Fibroblast of lung (primary cell): ENCODE data around the gene SLC51B. TPM values are rescaled to one million over a fixed set of nuclear protein-coding genes. Genes with fewer than 3 reads are reported as not detected.

ENCODE experiments used
- DNase-seq, 2 donors: peaks; one replicate each; pipeline versions ENCODE4 v3.0.0 to v3.0.0-alpha.2; 2010; ENCODE audit warnings: low read depth in 2 of 2
- H2AFZ ChIP-seq: 2 replicates; pipeline ENCODE4 v1.5.1; 2012; ENCODE audit warnings: low read length, control low read depth, inconsistent platforms
- H3K27ac ChIP-seq: 2 replicates; pipeline ENCODE4 v1.5.1; 2011; ENCODE audit warnings: low read length, control low read depth; ENCODE audit not compliant: insufficient read depth
- H3K27me3 ChIP-seq: 2 replicates; pipeline ENCODE4 v1.5.1; 2011; ENCODE audit warnings: mild to moderate bottlenecking, low read length; ENCODE audit not compliant: control insufficient read depth, insufficient read depth
- H3K36me3 ChIP-seq: 2 replicates; pipeline ENCODE4 v1.5.1; 2011; ENCODE audit warnings: low read length; ENCODE audit not compliant: control insufficient read depth, insufficient read depth
- H3K4me1 ChIP-seq: 2 replicates; pipeline ENCODE4 v1.5.1; 2011; ENCODE audit warnings: low read length; ENCODE audit not compliant: control insufficient read depth, insufficient read depth; ENCODE audit errors: extremely low read depth
- H3K4me2 ChIP-seq: 2 replicates; pipeline ENCODE4 v1.5.1; 2011; ENCODE audit warnings: low read length, control low read depth; ENCODE audit not compliant: insufficient read depth; ENCODE audit errors: extremely low read depth
- H3K4me3 ChIP-seq, 4 experiments: fragments of 200-600 bp in 1 of 4; sonication (generic) in 1 of 4; replicated peaks in 1 of 4; 2 replicates each; pipeline ENCODE4 v1.5.1; 2011 to 2016; ENCODE audit warnings: low read length in 4 of 4, low read depth in 3 of 4, mild to moderate bottlenecking in 3 of 4, control low read depth in 2 of 4, inconsistent platforms in 1 of 4, mixed read lengths in 1 of 4; ENCODE audit not compliant: insufficient read depth in 1 of 4; ENCODE audit errors: control extremely low read depth in 1 of 4
- H3K79me2 ChIP-seq: 2 replicates; pipeline ENCODE4 v1.5.1; 2012; ENCODE audit warnings: mild to moderate bottlenecking, low read length, inconsistent platforms; ENCODE audit not compliant: control insufficient read depth, insufficient read depth
- H3K9ac ChIP-seq: 2 replicates; pipeline ENCODE4 v1.5.1; 2011; ENCODE audit warnings: mild to moderate bottlenecking, low read length, control low read depth; ENCODE audit not compliant: insufficient read depth
- H3K9me3 ChIP-seq: 2 replicates; pipeline ENCODE4 v1.5.1; 2012; ENCODE audit warnings: low read depth, low read length; ENCODE audit not compliant: control insufficient read depth, insufficient read depth
- H4K20me1 ChIP-seq: 2 replicates; pipeline ENCODE4 v1.5.1; 2011; ENCODE audit warnings: low read length; ENCODE audit not compliant: control insufficient read depth, insufficient read depth; ENCODE audit errors: extremely low read depth
- CTCF ChIP-seq, 2 donors: IDR thresholded peaks in 1 of 2; conservative IDR thresholded peaks in 1 of 2; 1 replicate in 1 of 2; 2 replicates in 1 of 2; pipeline ENCODE4 v1.5.1; 2011 to 2012; ENCODE audit warnings: low read length in 2 of 2, control low read depth in 1 of 2, inconsistent platforms in 1 of 2, low read depth in 1 of 2, mild to moderate bottlenecking in 1 of 2
- EZH2 ChIP-seq: IDR thresholded peaks from 2 replicates; pipeline ENCODE4 v1.5.1; 2012; ENCODE audit warnings: low read length, control low read depth, mild to moderate bottlenecking; ENCODE audit errors: missing control alignments
- polyA plus RNA-seq, 2 donors: library from polyadenylated mRNA; depleted of rRNA in 1 of 2; stranded (reverse) in 1 of 2; unstranded in 1 of 2; fragments of >200 nt; gene quantifications; 2 replicates each; pipeline ENCODE4 v1.2.1, GENCODE V29; 2011 to 2012; ENCODE audit warnings: missing spikeins in 1 of 2
- total RNA-seq: library from RNA; depleted of rRNA; stranded (reverse); fragments of >200 nt; gene quantifications from 2 replicates; pipeline ENCODE4 v1.2.1, GENCODE V29; 2014

Gene SLC51B
- total and polyA plus RNA-seq, 2 donors (not counting 1 experiment from before 2014, with no cell fraction given), result 0.66 to 0.98 TPM

GRCh38 chr15:65081270-65081669, 36.1 kb downstream of the SLC51B start:
- H4K20me1 ChIP-seq, result no peaks in the 10 kb centered on the region

GRCh38 chr15:65081758-65082157, 36.6 kb downstream of the SLC51B start:
- Histone ChIP-seq H3K36me3 (no peaks in the 10 kb centered on the region), H3K79me2 (no peaks in the 10 kb centered on the region), H3K9me3 (no peaks in the 10 kb centered on the region), H2AFZ (no peak overlapping the region), H3K9ac (no peak overlapping the region), H3K4me3 (no peak overlapping the region), H3K27ac (no peak overlapping the region), H4K20me1 (no peaks in the 10 kb centered on the region), H3K4me1 (peaks cover 12% of the 10 kb centered on the region), H3K27me3 (peaks cover 2% of the 10 kb centered on the region), H3K4me2 (no peak overlapping the region)
- TF ChIP-seq EZH2, result no peak
- no peak for TF ChIP-seq CTCF (conservative IDR thresholded peaks at IDR 0.05 in 1 of 2, IDR thresholded peaks at IDR 0.05 in 1 of 2; ENCODE audit: low read depth in 1 of 2, low read length in 2 of 2)
- DNase-seq, result no peak

More at GRCh38 chr15:65081270-65081669, 36.1 kb downstream of the SLC51B start:
- H3K4me2 ChIP-seq, result no peak overlapping the region
- TF ChIP-seq EZH2 (no peak), CTCF (conservative IDR thresholded peaks at IDR 0.05 in 1 of 2, IDR thresholded peaks at IDR 0.05 in 1 of 2; ENCODE audit: low read depth in 1 of 2, low read length in 2 of 2) (no peak)
- H3K4me3 ChIP-seq, result no peak overlapping the region
- H2AFZ ChIP-seq, result no peak overlapping the region
- H3K36me3 ChIP-seq, result no peaks in the 10 kb centered on the region
- H3K79me2 ChIP-seq, result no peaks in the 10 kb centered on the region
- H3K9ac ChIP-seq, result no peak overlapping the region
- no peak overlapping the region for H3K27ac ChIP-seq
- peaks cover 12% of the 10 kb centered on the region for H3K4me1 ChIP-seq
- DNase-seq, result no peak
- H3K9me3 ChIP-seq, result no peaks in the 10 kb centered on the region
- H3K27me3 ChIP-seq, result peaks cover 2% of the 10 kb centered on the region

- TF ChIP-seq CTCF (conservative IDR thresholded peaks at IDR 0.05 in 1 of 2, IDR thresholded peaks at IDR 0.05 in 1 of 2; ENCODE audit: low read depth in 1 of 2, low read length in 2 of 2) (no peak), EZH2 (no peak)
- no peaks in the 10 kb centered on the region for H3K79me2 ChIP-seq
- no peak overlapping the region for H3K4me3 ChIP-seq
- no peak overlapping the region for H2AFZ ChIP-seq
- H3K27ac ChIP-seq, result no peak overlapping the region
- no peak overlapping the region for H3K9ac ChIP-seq
- no peak overlapping the region for H3K4me2 ChIP-seq
- H4K20me1 ChIP-seq, result no peaks in the 10 kb centered on the region
- no peaks in the 10 kb centered on the region for H3K9me3 ChIP-seq
- peaks cover 12% of the 10 kb centered on the region for H3K4me1 ChIP-seq
- no peaks in the 10 kb centered on the region for H3K36me3 ChIP-seq
- DNase-seq, result no peak
- peaks cover 2% of the 10 kb centered on the region for H3K27me3 ChIP-seq
These were observed 37.2 kb downstream of the SLC51B start for GRCh38 chr15:65082303-65082953.
